Left kidney (tissue), 2 donors: ENCODE results near the gene COL9A2. TPM values are rescaled to one million over a fixed set of nuclear protein-coding genes. Genes with fewer than 3 reads are reported as not detected.
A peak's percentile ranks its signal among the peaks of the same experiment; 100 is the strongest.

Source experiments
- DNase-seq: peaks from one replicate; pipeline ENCODE4 v3.0.0-alpha.2; 2013
- polyA plus RNA-seq: library from polyadenylated mRNA; unstranded; fragments of 120-200 nt; gene quantifications from one replicate; pipeline ENCODE4 v1.2.1, GENCODE V29; 2013; ENCODE audit not compliant: insufficient read length

COL9A2 gene
- polyA plus RNA-seq, 1 donor: 21.1 TPM

DNA sequence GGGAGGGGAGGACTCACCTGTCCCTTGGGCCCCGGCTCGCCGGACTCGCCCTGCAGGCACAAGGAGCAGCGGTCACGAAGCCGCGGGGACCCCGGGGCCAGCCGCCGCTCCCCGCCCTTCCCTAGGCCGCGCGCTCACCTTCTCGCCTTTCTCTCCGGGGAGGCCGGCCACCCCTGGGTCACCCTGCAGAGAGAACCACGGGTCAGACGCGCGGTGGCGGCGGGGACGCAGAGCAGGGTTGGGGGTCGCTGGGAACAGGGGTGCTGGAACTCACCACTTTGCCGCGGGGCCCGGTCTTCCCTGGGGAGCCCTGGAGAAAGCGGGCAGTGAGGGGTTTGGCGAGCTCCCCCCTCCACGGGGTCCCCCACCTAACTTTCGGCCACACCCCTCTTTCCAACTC is 13.3 kb downstream of the COL9A2 start:
- DNase-seq: no peak

DNA sequence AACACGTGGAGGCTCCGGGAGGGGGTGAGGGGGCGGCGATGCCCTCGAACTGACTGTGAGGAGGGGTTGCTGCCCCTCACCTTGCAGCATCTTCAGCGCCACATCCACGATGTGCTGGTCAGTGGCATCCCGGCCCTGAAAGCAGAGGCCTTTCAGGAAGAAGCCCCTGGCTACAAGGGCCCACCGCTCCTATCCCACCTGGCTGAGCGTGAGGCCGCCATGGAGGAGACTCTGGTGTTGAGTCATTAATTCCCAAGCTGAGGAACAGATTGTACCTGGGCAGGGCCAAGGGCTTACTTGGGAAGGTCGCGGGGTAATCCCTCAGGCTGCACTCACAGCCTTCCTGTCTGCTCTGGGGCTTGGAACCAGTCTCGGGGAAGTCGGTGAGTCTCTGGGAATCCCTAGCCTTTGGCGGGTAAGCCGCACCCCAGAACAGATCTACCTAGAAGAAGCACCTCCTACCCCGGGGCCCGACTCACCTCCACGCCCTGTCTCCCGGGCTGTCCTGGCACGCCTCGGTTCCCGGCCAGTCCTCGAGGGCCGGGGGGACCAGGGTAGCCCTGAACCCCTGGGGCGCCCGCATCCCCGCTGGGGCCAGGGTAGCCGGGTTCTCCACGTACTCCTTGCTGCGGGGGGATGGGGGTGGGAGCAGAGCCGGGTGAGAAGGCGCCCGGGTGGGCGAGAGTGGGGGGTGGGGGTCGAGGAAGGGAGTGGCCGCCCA is 13.9 kb downstream of the COL9A2 start:
- DNase-seq: no peak

DNA sequence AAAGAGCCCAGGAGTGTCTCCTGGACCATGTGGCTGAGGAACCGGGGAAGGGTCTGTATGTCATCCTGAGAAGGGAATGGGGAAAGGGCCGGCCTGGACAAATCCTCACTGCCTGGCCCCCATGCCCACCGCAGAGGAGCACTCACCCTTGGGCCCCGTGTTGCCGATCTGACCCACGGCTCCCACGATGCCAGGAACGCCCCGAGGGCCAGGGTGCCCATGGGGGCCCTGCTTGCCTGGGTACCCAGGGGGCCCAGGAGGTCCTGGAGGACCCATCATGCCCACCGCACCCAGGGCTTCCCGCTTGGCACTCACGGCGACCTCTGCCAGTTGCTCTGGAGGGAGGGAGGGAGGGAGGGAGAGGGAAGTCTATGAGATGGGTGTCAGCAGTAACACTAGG is 14.6 kb downstream of the COL9A2 start:
- DNase-seq: no peak

DNA sequence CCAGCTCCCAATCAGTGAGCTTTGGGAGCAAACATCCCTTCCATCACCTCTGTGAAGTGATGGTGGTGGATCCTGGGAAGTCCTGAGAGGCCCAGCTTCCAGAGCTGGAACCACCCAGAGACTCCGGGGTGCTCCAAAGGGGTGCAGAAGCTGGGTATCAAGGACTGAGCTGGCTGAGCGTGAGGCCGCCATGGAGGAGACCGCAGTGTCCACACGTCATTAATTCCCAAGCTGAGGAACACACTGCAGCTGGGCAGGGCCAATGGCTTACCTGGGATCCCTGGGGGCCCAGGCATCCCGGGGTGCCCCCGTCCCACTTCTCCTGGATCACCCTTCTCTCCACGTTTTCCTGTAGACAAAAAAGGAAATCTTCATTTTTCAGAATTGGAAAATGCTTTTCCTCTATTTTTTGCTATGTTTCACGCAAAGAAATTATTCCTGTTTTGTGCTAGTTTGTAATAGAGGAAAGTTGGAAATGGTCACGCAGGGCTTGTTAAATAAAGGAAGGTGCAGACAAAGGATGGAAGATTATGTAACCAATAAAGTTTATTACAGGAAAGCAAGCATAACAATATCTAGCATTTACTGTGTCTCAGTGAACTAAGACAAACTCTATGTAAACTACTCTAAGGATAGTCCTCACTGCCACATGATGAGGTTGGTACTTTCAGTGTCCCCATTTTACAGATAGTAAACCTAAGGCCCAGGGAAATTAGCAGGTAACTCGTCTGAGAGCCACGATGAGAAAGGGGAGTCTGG is 15.4 kb downstream of the COL9A2 start:
- no peak for DNase-seq

DNA sequence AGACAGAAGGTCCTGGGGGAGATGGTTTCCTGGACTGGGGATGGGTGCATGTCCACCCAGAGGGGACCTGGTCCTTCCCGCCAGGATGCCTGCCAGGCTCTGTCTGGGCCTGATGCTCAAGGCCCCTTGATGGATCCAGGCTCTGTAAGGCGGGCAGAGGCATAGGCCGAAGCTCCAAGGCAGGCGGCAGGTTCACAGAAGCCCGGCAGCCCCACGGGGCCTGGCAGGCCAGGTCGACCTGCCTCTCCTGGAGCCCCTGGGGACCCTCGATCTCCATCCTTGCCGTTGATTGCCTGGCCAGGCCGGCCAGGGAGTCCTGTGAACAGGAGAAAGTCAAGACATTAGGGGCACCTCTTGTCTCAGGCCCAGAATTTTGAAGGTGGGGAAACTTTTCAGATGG is 16.0 kb downstream of the COL9A2 start:
- no peak for DNase-seq

DNA sequence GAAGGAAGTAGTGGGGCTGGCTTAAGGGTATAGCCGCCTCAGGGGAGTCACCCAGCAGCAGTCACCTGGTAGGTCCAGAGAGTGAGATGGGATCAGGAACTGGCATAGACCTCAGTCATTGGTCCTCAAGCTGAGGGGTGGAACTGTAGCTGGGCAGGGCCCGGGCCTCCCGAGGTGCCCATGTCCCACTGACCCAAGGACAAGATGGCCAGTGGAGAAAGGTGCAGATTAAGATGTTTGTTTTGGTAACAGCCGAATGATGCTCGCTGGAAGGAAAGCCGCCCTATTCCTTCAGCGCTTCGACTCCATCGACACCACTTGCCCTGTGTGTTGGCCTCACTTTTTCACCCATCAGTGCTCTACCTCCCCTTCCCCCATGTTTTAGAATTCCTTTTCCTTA is 16.4 kb downstream of the COL9A2 start:
- DNase-seq: no peak

DNA sequence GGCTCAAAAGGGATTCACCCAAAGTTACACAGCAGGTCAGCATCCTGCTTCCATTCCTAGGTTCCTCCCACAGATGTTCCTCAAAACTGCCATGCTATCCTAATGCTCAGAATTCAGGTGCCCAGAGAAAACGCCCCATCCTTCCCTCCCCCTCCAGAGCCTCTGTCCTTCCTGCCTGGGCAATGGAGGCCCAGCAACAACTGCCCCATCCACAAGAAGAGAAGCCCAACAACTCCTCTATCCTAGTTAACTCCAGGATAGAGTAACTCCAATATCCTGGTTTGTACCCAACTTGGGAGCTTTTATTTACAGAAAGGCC is 16.9 kb downstream of the COL9A2 start:
- no peak for DNase-seq

DNA sequence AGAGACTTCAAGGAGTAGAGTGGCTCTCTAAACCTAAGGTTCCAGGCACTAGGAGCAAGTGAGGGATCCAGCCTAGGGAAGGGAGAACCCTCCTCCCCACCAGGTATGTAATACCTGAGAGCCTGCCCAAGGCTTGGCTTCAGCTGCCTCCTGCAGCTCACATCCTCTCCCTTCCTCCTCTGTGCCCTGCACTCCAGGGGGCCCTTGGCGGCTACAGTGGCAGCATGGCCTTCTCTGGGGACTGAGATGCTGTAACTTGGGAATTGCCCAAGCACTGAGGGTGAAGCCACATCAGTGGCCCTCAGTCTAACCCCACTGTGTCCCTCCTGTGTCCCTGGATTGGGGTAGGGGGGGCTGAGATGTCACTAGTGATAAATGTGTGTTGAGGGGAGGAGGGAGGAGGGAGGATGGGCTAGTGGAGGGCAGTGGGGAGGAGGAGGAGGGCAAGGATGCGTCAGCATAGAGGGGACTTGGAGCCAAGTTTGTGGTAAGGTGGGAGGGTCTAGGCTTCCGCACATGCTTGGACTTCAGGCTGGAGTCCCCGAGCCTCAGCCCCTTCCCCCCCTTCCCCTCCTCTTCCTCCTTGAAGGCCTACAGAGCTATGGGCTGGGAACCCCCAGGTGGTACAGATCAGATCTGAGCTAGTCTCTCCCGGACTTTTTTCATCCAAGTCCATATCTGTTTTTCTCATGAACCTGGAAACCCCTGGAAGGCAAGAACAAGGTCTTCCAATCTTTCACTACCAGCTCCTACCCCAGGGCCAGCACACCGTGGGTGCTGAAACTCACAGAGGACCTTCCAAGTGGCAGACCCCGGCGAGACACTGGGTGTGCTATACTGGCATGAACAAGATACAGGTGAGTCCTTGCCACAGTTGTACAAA is 17.5 kb downstream of the COL9A2 start:
- DNase-seq: no peak

DNA sequence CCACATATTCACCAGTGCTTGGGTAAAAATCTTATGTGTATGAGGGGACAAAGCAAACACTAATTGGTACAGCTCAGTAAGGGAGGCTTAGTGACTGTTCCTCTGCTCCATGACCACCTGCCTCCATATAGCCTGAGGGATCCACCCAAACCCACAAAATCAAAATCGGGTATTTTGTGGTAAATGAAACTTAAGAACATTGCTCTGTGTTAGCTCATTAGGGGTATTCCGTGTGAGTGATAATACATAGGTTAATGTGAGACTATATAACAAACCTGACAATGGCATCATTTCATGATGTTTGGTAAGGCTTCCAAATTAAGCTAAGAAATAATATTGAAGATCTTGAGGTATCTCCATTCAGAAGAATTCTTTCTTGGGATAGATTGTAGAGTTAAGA is 25.8 kb downstream of the COL9A2 start:
- no peak for DNase-seq

DNA sequence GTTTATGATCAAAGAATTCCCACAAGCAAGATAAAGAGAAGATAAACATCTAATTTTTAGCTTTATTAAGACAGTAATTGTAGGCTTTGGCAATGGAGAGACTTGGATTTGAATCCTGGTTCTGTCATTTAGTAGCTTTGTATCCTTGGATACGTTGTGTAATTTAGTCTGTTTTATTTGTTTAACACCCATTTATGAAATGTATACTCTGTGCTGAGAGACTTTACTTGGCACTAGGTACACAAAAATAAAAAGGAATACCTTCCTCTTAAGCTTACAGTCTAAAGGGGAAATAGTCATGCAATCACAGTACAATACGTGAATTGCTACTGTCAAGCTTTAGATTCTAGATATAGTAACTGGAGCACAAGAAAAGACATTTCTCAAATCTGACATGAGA is 35.2 kb downstream of the COL9A2 start:
- DNase-seq: no peak

DNA sequence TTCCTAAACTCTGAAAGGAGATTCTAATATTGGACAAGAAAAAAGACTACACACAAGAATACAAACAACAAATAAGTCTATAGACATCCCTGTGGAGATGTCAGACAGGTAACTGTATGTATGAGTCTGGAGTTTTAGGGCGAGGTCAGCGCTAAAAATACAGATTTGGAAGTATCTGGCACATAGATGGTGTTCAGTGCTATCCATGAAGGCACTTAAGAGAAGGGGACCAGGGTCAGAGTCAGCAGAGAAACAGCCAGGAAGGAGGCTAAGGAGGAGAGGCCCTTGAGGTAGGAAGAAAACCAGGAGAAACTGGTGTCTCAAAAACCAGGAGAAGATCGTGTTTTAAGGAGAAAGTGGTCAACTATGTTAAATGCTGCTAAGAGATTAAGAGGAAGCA is 41.0 kb downstream of the COL9A2 start:
- no peak for DNase-seq

DNA sequence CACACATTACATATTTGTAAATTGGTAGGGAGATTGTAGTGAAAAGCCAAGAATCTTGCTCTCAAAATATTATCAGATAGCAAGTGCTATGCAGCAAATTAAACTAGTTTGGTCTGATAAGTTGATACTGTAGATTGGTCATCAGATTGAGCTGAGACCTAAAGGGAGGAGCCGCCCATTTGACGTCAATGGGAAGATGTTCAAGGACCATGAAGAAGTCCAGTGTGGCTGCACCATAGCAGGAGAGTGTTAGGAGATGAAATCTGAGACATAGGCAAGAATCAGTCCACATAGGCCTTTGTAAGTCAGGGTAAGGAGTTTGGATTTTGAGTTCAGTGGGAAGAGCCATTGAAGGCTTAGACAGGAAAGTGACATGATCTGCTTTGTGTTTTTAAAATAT is 42.8 kb downstream of the COL9A2 start:
- no peak for DNase-seq

DNA sequence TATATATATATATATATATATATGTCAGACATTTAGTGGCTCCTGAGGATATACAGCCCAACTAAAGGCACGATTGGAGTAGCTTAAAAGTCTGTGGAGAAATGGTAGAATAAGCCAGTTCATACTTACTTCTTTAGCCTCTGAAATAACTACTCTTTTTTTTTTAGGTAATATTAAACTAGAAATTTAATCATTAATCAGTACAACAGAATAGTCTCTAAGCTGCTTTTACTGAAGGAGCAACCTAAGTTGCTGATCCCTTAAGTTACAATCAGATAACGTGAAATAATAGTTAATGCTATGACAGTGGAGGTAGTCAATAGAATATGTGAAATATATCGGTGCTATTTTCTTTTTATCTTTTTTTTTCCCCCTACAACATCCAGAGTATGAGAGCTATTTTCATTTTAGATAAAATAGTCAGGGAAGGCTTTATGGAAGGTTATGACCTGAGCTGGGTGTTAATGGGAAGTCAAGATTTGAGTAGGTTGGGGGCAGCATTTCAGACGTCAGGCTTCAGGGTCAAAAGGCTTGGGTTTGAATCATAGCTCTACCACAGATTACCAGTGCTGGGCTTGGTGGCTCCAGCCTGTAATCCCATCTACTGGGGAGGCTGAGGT is 43.4 kb downstream of the COL9A2 start:
- DNase-seq: peak; percentile 14

DNA sequence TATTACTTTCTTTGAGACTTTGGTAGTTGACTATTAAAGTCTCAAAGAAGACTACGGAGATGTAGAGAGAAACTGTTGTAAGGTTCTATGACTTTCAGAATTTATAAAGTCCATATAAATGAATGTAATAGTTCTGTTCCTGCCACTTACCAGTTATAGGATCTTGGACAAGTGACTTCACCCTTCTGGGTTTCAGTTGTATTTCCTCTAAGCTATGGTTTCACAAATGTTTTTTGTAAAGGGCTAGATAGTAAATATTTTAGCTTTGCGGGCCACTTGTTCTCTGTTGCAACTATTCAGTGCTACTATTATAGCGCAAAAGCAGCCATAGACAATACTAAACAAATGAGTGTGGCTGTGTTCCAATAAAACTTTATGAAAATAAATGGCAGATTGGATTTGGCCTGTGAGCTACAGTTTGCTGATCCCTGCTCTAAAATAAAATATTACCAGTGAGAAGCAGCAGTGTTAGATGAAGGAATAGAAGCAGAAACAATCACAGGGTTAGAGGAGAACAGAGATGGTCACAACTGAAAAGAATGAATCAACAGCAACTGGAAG is 44.4 kb downstream of the COL9A2 start:
- no peak for DNase-seq

DNA sequence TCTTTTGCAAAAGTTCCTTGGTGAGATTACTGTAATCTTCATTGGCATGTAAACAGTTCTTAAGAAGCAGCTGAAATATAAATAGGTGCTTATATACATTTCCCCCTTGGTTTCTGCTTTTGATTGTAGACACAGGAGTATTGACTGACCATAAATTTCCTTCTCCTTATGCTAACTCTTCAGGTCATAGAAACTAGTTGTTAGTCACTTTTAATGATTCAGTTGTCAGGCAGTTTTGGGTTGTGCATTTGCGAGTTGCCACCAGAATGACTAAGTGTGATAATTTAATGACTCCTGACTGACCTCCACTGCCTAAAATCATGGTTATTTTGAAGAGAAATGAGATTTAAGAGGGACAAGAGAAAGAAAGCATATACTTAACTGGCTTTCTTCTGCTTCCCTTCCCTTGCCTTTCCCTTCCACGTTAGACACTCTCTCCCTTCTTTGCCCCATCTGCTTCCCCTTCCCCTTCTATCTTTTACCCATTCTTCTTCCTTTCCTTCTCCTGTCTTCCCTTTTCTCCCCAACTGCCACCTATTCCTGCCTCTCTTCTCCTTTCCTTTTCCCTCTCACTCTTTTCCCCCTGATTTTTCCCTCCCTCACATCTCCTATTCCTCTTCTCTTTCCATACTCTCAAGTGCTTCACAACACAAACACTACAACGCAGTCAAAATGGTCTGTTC is 46.8 kb downstream of the COL9A2 start:
- DNase-seq: no peak

DNA sequence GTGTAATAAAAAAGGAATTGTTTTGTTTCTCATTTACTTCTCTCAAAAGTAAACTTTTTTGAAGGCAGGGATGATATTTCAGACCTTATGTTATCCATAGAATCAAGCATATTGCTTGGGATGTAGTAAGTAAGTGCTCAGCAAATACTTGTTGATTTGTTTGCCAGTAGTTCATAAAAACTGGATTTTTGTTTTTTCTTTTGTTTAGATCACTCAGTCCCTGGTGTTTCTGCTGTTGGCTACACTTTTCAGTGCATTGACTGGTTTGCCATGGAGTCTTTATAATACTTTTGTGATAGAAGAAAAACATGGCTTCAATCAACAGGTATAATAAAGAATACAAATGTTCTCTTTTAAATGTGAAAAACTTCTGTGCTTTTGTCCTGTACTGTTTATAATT is 48.9 kb downstream of the COL9A2 start:
- DNase-seq: no peak

DNA sequence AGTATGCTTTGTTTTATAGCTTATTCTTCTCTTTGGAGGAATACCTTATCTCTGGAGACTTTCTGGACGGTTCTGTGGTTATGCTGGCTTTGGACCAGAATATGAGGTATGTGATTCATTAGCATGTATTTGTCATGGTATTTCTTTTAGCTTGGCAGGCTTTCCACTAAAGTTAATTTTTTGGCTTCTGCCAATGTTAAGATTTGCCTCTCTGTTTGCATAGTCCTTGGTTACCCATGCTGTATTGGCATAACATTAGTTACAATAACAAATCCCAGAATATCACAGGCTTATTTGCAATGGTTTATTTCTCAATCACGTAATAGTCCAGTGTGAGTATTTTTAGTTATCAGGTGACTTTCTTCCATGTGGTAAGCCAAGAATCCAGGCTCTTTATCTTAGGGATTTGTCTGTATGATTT is 49.3 kb downstream of the COL9A2 start:
- DNase-seq: no peak

DNA sequence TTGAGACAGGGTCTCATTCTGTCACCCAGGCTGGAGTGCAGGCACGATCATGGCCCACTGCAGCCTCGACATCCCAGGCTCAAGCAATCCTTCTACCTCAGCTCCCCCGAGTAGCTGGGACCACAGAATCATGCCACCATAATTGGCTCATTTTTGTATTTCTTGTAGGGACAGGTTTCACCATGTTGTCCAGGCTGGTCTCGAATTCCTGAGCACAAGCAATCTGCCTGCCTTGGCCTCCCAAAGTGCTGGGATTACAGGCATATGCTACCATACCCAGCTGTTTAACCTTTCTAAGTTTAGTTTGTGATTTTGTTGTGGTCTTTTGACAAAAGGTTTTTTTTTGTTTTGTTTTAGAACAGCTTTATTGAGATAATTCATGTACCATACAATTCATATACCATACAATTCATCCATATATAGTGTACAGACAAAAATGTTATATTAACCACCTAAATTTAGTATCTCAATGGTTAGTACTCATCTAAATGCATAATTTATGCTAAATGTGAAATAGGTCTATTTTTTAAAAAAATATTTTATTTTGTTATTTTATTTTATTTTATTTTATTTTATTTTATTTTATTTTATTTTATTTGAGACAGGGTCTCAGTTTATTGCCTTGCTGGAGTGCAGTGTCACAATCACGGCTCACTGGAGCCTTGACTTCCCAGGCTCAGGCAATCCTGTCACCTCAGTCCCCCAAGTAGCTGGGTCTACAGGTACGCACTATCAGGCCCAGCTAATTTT is 50.1 kb downstream of the COL9A2 start:
- no peak for DNase-seq

DNA sequence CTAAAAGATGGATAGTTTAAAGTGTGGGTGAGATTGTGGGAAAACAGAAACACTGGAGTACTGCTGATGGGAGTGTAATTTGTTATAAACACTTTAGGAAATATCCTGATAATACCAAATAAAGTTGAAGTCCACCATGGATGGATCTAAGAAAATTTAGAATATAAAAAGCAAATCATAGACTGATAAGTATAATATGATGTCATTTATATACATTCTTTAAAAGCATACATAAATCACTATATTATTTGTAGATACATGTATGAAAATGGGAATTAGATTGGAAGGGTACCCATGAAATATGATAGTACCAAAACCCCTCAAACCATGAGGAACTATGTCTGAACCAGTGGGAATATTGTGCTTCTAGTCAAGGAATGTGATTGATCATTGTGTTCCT is 51.2 kb downstream of the COL9A2 start:
- no peak for DNase-seq

DNA sequence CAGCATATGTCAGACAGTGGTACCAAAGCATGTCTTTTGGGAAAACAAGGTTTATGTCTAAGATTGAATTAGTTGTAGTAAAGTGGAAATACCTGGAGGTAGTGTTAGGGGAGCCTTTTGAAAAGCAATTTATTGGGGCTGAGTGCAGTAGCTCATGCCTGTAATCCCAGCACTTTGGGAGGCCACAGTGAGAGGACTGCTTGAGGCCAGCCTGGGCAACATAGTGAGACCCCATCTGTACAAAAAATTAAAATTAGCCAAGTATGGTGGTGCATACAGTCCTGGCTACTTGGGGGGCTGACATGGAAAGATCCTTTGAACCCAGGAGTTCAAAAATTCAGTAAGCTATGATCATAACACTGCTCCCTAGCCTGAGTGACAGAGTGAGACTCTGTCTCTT is 51.8 kb downstream of the COL9A2 start:
- DNase-seq: no peak

DNA sequence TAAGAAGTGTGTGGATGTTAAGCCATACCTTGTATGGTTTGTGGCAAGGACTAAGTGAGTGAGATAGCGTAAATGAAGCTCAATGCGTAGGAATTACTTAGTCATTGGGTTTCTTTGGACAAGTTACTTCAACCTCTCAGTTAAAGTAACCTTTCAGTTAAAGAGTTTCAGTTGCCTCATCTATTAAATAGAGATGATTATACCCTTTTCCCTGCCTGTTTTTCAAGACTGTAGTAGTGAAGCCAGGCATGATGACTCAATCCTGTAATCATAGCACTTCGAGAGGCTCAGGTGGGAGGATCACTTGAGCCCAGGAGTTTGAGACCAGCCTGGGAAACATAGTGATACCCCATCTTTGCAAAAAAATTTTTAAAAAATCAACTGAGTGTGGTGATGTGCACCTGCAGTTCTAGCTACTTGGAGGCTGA is 52.7 kb downstream of the COL9A2 start:
- no peak for DNase-seq
